ENCODE measurements around the gene DDA1. TPM values are rescaled to one million over a fixed set of nuclear protein-coding genes. Genes with fewer than 3 reads are reported as not detected.

Gene DDA1
- total RNA-seq (2022; extraction: Qiagen RNA extraction; ENCODE audit: low read depth), result 61.9 to 81.0 TPM (median 68.9 TPM) in 5 replicates

GRCh38 chr19:17309198-17309964 lies at the start of gene DDA1:
DDA1 (plus strand) TSS chr19:17309563; CDS start chr19:17309655, 92 bp downstream.

DNA sequence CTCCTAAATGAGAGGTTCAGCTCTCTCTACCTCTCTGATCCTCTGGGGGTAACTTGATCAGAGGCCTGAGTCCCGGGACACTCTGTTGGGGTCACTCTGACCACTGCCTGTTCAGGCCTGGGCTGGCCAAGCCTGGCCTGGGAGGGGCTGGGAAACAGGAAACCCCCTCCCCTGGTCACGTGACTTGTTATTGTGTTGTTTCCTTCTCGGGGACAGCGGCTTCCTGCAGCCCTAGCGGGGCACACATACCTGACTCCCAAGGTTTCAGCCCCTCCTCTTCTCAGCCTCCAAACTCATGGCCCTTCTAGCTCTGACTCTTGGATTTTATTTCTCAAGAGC lies 44.8 kb upstream of the DDA1 start, which contains the start of gene USHBP1:
USHBP1 (minus strand) TSS at position 105 of the 339 bp plus-strand sequence. CDS start 446 bp downstream, outside the sequence.

GRCh38 chr19:17266975-17267788 lies 42.2 kb upstream of the DDA1 start, which contains the start of gene BABAM1:
BABAM1 (plus strand) TSS chr19:17267443; CDS start chr19:17268807, 1,364 bp downstream.

DNA sequence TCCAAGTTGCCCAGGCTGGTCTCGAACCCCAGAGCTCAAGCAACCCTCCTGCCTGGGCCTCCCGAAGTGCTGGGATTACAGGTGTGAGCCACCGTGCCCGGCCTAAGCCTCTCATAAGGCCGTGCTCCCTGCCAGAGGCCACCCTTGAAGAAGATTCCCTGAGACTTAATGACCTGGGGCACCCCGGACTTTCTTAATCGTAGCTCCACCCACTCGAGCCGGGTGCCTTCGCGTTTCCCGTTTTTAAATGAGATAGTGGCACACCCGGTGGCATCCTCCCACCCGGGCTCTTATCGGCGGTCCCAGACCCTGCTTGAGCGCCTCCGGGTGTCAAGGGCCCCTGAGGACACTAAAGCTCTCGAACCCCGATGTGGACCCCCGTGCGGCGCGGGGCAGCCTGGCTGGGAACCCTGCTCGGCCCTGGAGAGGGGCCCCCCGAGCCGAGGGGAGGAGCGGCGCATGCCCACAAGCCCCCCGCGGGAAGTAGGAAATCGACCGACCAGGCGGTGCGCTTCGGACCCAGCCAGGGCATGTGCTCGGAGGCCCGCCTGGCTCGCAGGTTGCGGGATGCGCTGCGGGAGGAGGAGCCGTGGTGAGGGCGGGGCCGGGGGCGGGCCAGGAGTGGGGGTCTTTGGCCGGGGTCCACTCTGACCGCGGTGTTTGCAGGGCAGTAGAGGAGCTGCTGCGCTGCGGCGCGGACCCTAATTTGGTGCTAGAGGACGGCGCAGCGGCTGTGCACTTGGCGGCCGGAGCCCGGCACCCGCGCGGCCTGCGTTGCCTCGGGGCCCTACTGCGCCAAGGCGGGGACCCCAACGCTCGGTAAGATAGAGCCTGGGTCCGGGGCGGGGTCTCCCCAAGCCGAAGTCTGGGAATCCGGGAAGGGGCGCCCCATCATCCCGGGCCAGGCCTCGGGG lies 27.7 kb upstream of the DDA1 start, which contains the start of gene ANKLE1:
ANKLE1 (plus strand) TSS at position 511 of the 914 bp plus-strand sequence; CDS start at position 531, 20 bp downstream.

DNA sequence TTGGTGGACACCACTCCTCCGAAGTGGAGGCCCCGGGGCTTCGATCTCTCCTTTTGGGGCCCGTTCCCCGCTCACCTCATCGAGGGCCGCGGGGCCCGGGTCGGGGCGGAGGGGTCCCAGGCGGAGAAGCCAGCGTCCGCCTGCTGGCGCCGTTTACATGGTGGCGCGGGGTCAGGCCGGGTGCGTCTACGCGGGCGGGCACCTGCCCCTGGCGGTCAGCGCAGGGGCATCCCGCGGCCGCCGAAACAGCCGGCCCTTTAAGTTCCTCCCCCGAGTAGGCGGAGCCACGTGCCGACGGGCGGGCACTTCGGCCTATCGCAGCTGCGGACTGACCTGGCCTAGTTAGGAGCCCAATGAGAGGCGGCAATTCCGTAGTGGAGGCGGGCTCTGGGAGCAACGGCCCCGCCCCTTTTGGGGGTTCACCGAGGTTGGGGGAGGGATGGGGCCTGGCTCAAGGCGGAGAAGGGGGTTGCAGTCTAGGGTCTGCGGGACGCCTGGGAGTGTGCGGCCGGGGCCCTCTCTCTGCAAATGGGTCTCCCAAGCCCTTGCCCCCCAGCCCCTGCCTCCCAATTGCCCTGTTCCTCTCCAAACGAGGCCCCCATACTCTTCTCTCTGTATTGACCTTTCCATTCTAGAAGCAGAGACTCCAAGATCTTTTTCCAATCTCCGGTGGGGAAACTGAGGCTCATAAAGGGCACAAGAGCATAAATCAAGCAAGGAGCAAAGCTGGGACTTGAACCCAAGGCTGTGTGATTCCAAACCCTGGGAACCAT lies 6.0 kb upstream of the DDA1 start, which contains the start of gene ABHD8:
ABHD8 (minus strand) TSS at position 259 of the 773 bp plus-strand sequence. CDS start 1,809 bp downstream, outside the sequence.

DNA sequence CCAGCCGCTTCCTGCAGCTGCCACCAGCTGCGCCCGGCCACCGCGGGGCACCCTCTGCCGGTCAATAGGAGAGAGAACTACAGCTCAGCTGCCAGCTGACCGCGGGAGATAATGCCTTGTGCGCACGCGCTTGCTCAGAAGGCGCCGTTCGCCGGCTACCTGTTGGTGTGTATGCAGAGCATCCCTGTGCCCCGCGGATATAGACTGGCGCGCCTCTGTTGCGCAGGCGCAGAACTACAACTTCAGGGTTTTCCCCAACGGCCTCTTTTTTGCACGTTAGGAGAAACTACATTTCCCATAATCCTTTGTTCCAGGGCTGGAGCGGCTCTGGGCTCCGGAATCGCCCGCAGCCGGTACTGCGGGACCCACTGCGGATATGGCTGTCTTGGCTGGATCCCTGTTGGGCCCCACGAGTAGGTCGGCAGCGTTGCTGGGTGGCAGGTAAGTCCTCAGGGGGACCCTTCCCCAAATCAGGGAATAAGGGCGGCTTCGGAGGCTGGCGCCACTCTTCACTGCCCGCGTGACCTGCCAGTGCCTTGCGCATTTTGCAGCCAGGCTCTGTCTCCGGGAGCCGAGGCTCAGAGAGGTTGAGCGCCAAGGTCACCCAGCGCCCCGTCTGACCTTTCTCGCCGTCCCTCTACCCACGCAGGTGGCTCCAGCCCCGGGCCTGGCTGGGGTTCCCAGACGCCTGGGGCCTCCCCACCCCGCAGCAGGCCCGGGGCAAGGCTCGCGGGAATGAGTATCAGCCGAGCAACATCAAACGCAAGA lies 3.7 kb upstream of the DDA1 start, which contains the start of gene MRPL34:
MRPL34 (plus strand) TSS at position 356 of the 768 bp plus-strand sequence; CDS start at position 377, 21 bp downstream.

GRCh38 chr19:17334414-17335409 lies 25.3 kb downstream of the DDA1 start, which contains the start of gene ANO8:
ANO8 (minus strand) TSS chr19:17334855; CDS start chr19:17334670, 185 bp downstream.

GRCh38 chr19:17336872-17337674 lies 27.7 kb downstream of the DDA1 start, which contains the start of gene GTPBP3:
GTPBP3 (plus strand) TSS chr19:17337553; CDS start chr19:17337612, 59 bp downstream.

Other genes starting within 250 kb of the DDA1 start
- 11.4 to 18.1 TPM (median 14.6 TPM) in 5 replicates for gene HAUS8, start 234.1 kb upstream of the DDA1 start, total RNA-seq (2022; extraction: Qiagen RNA extraction; ENCODE audit: low read depth)
- gene MYO9B, start 233.8 kb upstream of the DDA1 start, total RNA-seq (2022; extraction: Qiagen RNA extraction; ENCODE audit: low read depth), result 26.8 to 35.7 TPM (median 30.4 TPM) in 5 replicates
- 12.8 to 17.5 TPM (median 14.7 TPM) in 5 replicates for gene USE1, start 94.2 kb upstream of the DDA1 start, total RNA-seq (2022; extraction: Qiagen RNA extraction; ENCODE audit: low read depth)
- 9.5 to 16.1 TPM (median 11.8 TPM) in 5 replicates for gene OCEL1, start 83.3 kb upstream of the DDA1 start, total RNA-seq (2022; extraction: Qiagen RNA extraction; ENCODE audit: low read depth)
- 30.9 to 70.2 TPM (median 67.8 TPM) in 5 replicates for gene NR2F6, start 63.6 kb upstream of the DDA1 start, total RNA-seq (2022; extraction: Qiagen RNA extraction; ENCODE audit: low read depth)
- not detected in 5 replicates for gene USHBP1, start 44.8 kb upstream of the DDA1 start, total RNA-seq (2022; extraction: Qiagen RNA extraction; ENCODE audit: low read depth)
- gene BABAM1, start 42.1 kb upstream of the DDA1 start, total RNA-seq (2022; extraction: Qiagen RNA extraction; ENCODE audit: low read depth), result 59.3 to 66.2 TPM (median 64.7 TPM) in 5 replicates
- gene ANKLE1, start 27.7 kb upstream of the DDA1 start, total RNA-seq (2022; extraction: Qiagen RNA extraction; ENCODE audit: low read depth), result 0.17 to 0.63 TPM (median 0.46 TPM) in 5 replicates
- gene ABHD8, start 6.1 kb upstream of the DDA1 start, total RNA-seq (2022; extraction: Qiagen RNA extraction; ENCODE audit: low read depth), result 2.6 to 4.5 TPM (median 4.2 TPM) in 5 replicates
- gene MRPL34, start 3.7 kb upstream of the DDA1 start, total RNA-seq (2022; extraction: Qiagen RNA extraction; ENCODE audit: low read depth), result 61.3 to 102 TPM (median 91.5 TPM) in 5 replicates
- 2.3 to 4.3 TPM (median 3.3 TPM) in 5 replicates for gene ANO8, start 25.3 kb downstream of the DDA1 start, total RNA-seq (2022; extraction: Qiagen RNA extraction; ENCODE audit: low read depth)
- 15.9 to 23.4 TPM (median 19.3 TPM) in 5 replicates for gene GTPBP3, start 28.0 kb downstream of the DDA1 start, total RNA-seq (2022; extraction: Qiagen RNA extraction; ENCODE audit: low read depth)
- not detected in 5 replicates for gene PLVAP, start 67.8 kb downstream of the DDA1 start, total RNA-seq (2022; extraction: Qiagen RNA extraction; ENCODE audit: low read depth)
- gene CCDC194, start 84.6 kb downstream of the DDA1 start, total RNA-seq (2022; extraction: Qiagen RNA extraction; ENCODE audit: low read depth), result not detected in 5 replicates
- 0.13 to 0.15 TPM in 2 of 5 replicates, not detected in the others for gene BST2, start 96.1 kb downstream of the DDA1 start, total RNA-seq (2022; extraction: Qiagen RNA extraction; ENCODE audit: low read depth)
- 26.9 to 42.8 TPM (median 38.0 TPM) in 5 replicates for gene MVB12A, start 110.5 kb downstream of the DDA1 start, total RNA-seq (2022; extraction: Qiagen RNA extraction; ENCODE audit: low read depth)
- gene TMEM221, start 139.1 kb downstream of the DDA1 start, total RNA-seq (2022; extraction: Qiagen RNA extraction; ENCODE audit: low read depth), result 0.47 to 0.94 TPM (median 0.85 TPM) in 5 replicates
- gene NXNL1, start 151.4 kb downstream of the DDA1 start, total RNA-seq (2022; extraction: Qiagen RNA extraction; ENCODE audit: low read depth), result not detected in 5 replicates
- 2.1 to 3.5 TPM (median 2.7 TPM) in 5 replicates for gene SLC27A1, start 161.0 kb downstream of the DDA1 start, total RNA-seq (2022; extraction: Qiagen RNA extraction; ENCODE audit: low read depth)
- 47.5 to 79.9 TPM (median 67.0 TPM) in 5 replicates for gene PGLS, start 202.1 kb downstream of the DDA1 start, total RNA-seq (2022; extraction: Qiagen RNA extraction; ENCODE audit: low read depth)
- 57.5 to 79.4 TPM (median 71.9 TPM) in 5 replicates for gene COLGALT1, start 246.1 kb downstream of the DDA1 start, total RNA-seq (2022; extraction: Qiagen RNA extraction; ENCODE audit: low read depth)